Thoracic aorta (tissue), 2 donors: Measurements from ENCODE around the gene TOM1L2. TPM values are rescaled to one million over a fixed set of nuclear protein-coding genes. Genes with fewer than 3 reads are reported as not detected.

Experiments
- ATAC-seq: fragments of 150-250 bp; one replicate; pipeline ENCODE4 v1.8.0; 2017; ENCODE audit warnings: low read depth; ENCODE audit not compliant: insufficient number of reproducible peaks, low FRiP score
- DNase-seq: peaks from one replicate; pipeline ENCODE4 v3.0.0-alpha.2; 2020; ENCODE audit warnings: low spot score
- H3K27ac ChIP-seq, 2 donors: fragments of 200-600 bp; sonication (generic); 1 replicate in 1 of 2; 2 replicates in 1 of 2; pipeline ENCODE4 v1.5.1; 2016; ENCODE audit warnings: mild to moderate bottlenecking in 2 of 2, moderate library complexity in 2 of 2
- H3K27me3 ChIP-seq: fragments of 200-600 bp; sonication (generic); replicated peaks from 2 replicates; pipeline ENCODE4 v1.6.0; 2016; ENCODE audit warnings: mild to moderate bottlenecking; ENCODE audit not compliant: insufficient read depth
- H3K36me3 ChIP-seq: fragments of 200-600 bp; sonication (generic); one replicate; pipeline ENCODE4 v1.5.1; 2016
- H3K4me1 ChIP-seq, 2 donors: fragments of 200-600 bp; sonication (generic); 1 replicate in 1 of 2; 2 replicates in 1 of 2; pipeline versions ENCODE4 v1.5.1 to v1.6.0; 2016; ENCODE audit warnings: low read depth in 2 of 2, mild to moderate bottlenecking in 1 of 2; ENCODE audit not compliant: control insufficient read depth in 1 of 2
- H3K4me3 ChIP-seq: fragments of 200-600 bp; sonication (generic); 2 replicates; pipeline ENCODE4 v1.5.1; 2016; ENCODE audit warnings: mild to moderate bottlenecking
- H3K9me3 ChIP-seq: fragments of 200-600 bp; sonication (generic); 2 replicates; pipeline ENCODE4 v1.5.1; 2016
- total RNA-seq, 2 donors: library from RNA; depleted of rRNA; stranded (reverse); fragments of >200 nt; gene quantifications; one replicate each; pipeline versions ENCODE4 v1.1.0 to v1.2.3, GENCODE V29; 2016
- TF ChIP-seq, protein P1 (sequence below): fragments of 200-600 bp; sonication (generic); IDR thresholded peaks from one replicate; pipeline ENCODE4 v1.5.1; 2019; ENCODE audit warnings: antibody characterized with exemption

TOM1L2 gene
- total RNA-seq, 2 donors from 2014 or later = 63.4 to 185 TPM

DNA sequence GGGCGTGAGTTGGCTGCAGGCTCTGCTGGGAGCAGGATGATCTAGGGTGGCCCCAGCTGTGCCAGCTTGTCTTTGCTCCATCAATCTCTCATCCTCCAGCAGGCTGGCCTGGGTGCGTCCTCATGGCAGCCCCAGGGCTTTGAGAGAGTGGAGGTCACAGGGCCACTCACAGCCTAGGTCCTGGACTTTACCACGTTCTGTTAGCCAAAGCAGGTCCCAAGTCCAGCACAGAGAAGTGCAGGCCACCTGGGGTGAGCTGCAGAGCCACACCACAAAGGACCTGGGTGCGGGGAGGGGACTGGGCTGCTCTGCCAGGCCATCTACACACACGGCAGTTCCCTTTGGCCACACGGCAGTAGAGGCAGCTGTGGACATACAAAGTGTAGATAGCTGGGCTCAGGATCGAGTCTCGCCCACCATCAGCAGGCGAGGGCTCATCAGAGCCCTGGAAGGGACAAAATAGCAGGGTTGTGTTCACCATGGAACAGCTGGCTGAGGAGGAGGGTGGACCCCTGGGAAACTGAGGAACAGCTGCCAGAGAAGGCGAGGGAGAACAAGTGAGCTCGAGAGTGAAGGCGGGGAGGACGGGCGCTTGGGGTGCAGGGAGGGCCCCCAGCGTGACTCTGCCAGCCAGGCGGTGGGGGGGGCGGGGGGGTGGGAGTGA lies 165.5 kb downstream of the TOM1L2 start:
- H3K4me3 ChIP-seq = no peak overlapping the region
- H3K9me3 ChIP-seq = no peaks in the 10 kb centered on the region
- ATAC-seq = no peak
- TF ChIP-seq, protein P1, sequence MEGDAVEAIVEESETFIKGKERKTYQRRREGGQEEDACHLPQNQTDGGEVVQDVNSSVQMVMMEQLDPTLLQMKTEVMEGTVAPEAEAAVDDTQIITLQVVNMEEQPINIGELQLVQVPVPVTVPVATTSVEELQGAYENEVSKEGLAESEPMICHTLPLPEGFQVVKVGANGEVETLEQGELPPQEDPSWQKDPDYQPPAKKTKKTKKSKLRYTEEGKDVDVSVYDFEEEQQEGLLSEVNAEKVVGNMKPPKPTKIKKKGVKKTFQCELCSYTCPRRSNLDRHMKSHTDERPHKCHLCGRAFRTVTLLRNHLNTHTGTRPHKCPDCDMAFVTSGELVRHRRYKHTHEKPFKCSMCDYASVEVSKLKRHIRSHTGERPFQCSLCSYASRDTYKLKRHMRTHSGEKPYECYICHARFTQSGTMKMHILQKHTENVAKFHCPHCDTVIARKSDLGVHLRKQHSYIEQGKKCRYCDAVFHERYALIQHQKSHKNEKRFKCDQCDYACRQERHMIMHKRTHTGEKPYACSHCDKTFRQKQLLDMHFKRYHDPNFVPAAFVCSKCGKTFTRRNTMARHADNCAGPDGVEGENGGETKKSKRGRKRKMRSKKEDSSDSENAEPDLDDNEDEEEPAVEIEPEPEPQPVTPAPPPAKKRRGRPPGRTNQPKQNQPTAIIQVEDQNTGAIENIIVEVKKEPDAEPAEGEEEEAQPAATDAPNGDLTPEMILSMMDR = no peak
- peaks cover 0 to 8% of the 10 kb centered on the region in 2 donors for H3K4me1 ChIP-seq
- H3K27me3 ChIP-seq = no peaks in the 10 kb centered on the region
- H3K36me3 ChIP-seq = peaks cover 10% of the 10 kb centered on the region
- H3K27ac ChIP-seq = no peak overlapping the region
- DNase-seq = no peak

DNA sequence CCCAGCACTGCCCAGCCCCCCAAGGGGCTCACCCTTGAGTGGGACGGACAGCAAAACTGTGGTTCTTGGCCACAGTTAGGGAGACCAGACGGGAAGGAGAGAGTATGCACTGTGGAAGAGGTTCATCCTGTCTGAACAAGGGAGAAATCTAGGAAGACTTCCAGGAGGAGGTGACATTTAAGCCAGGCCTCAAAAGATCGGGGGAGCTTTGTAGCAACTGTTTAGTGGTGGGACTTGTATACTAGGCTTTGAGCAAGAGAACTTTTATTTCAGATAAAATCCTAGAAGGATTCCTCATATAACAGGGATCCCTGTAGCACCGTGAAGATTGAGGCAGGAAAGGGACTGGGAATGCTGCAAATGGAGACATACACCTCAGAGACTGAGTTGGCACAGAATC lies 166.2 kb downstream of the TOM1L2 start:
- TF ChIP-seq, protein P1 = no peak
- H3K27ac ChIP-seq = no peak overlapping the region

DNA sequence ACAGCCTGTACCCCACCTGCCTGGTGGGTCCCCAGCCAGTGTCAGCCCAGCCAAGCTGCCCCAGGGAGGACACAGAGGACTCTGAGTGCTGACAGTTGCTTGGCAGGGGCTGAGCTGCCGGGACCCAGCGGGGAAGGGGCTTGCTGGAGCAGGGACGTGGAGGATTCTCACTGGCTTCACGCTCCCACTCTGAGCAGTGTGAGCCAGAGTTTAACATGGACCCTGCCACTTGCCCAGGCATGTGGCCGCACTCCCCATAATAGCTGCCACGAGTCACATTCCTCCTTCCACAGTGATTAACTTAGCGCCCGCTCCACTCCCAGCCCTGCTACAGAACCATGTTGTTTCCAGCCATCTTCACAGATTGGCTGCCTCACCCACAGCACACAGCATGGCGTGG lies 166.6 kb downstream of the TOM1L2 start:
- TF ChIP-seq, protein P1 = no peak
- Histone ChIP-seq H3K27ac (no peak overlapping the region), H3K27me3 (no peaks in the 10 kb centered on the region), H3K4me3 (no peak overlapping the region), H3K9me3 (no peaks in the 10 kb centered on the region), H3K36me3 (peaks cover 10% of the 10 kb centered on the region), H3K4me1 (peaks cover 0 to 4% of the 10 kb centered on the region in 2 donors)
- DNase-seq (no peak), ATAC-seq (no peak)

More for the DNA sequence above, 166.2 kb downstream of the TOM1L2 start:
- Histone ChIP-seq H3K27me3 (no peaks in the 10 kb centered on the region), H3K36me3 (peaks cover 10% of the 10 kb centered on the region), H3K9me3 (no peaks in the 10 kb centered on the region), H3K4me3 (no peak overlapping the region), H3K4me1 (peaks cover 0 to 4% of the 10 kb centered on the region in 2 donors)
- DNase-seq (no peak), ATAC-seq (no peak)

DNA sequence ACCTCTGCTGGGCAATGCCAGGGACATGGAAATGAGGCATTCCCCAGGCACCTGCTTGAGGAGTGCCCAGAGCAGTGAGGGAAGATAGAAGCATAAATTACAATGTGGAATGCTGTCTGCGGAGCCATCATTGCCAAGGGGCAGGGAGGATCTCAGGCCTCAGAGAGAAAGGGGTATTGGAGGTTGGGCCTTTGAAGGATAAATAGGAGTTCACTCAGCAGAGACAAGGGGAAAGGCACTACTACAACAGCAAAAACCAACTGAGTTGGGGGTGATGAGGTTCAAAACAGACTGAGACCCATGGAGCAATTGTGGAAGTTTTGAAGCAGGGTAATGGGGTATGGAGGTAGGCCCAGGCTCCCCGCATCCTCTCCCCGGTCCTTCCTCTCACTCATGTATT lies 168.2 kb downstream of the TOM1L2 start:
- Histone ChIP-seq H3K36me3 (peaks cover 10% of the 10 kb centered on the region), H3K4me1 (no peaks in the 10 kb centered on the region), H3K9me3 (no peaks in the 10 kb centered on the region), H3K27me3 (no peaks in the 10 kb centered on the region), H3K4me3 (no peak overlapping the region), H3K27ac (no peak overlapping the region)
- ATAC-seq = no peak
- TF ChIP-seq, protein P1 = no peak
- DNase-seq = no peak

DNA sequence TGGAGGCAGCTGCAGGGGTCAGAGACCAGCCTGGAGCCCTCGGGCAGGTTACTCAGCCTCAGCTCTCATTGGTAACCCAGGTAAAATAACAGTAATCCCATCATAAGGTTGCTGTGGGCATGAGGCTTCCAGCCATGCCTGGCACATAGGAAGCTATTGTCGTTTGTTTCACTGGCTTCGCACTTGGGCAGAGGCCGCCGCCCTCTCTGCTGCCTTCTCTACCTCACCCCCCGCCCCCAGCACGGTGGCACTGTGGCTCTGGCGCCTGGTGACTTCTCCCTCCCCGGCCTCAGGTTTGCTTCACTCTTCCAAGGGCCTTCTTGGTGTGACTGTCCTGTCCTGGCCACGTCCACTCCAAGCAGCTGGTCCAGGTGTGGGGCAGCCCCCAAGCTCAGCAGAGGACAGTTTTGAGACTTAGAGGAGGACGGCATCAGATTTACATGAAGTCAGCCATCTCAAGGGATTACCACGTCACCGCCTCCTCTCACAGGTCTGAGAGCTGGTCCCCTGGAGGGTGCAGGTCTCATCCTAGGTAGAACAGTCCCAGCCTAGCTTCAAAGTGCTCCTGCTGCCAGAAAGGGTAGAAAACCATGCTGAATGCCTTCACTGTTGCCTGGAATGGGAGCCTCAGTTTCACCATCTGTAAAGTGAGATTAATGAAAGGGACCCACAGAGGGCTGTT lies 170.3 kb downstream of the TOM1L2 start:
- DNase-seq (no peak), ATAC-seq (no peak)
- no peaks in the 10 kb centered on the region for H3K9me3 ChIP-seq
- no peaks in the 10 kb centered on the region for H3K27me3 ChIP-seq
- H3K27ac ChIP-seq = no peak overlapping the region
- no peak overlapping the region for H3K4me3 ChIP-seq
- TF ChIP-seq, protein P1 = no peak
- H3K4me1 ChIP-seq = no peaks in the 10 kb centered on the region
- peaks cover 15% of the 10 kb centered on the region for H3K36me3 ChIP-seq
